ENCODE data around the gene TBL1XR1. TPM values are rescaled to one million over a fixed set of nuclear protein-coding genes. Genes with fewer than 3 reads are reported as not detected.

TBL1XR1 gene
- total RNA-seq, 1 experiment from 2014 or later, result 175 TPM

GRCh38 chr3:177224414-177224813, 27.1 kb upstream of the TBL1XR1 start:
- H3T11ph ChIP-seq (ENCODE audit: low read length), result no peak overlapping the region
- no peak overlapping the region for H2BK120ac ChIP-seq (ENCODE audit: low read depth, low read length, poor library complexity, severe bottlenecking)
- H4K8ac ChIP-seq (replicated peaks; ENCODE audit: insufficient read length, low read depth, low read length), result no peak overlapping the region
- no peaks in the 10 kb centered on the region for H4K20me1 ChIP-seq (ENCODE audit: control insufficient read depth, insufficient read depth, insufficient read length)
- H3K18ac ChIP-seq (ENCODE audit: insufficient read length, low read depth, low read length), result no peak overlapping the region
- H3K27me3 Mint-ChIP-seq (ENCODE audit: low read depth), result no peaks in the 10 kb centered on the region
- no peak overlapping the region for H2BK12ac ChIP-seq (ENCODE audit: insufficient read length, low read depth, low read length)
- TF ChIP-seq CTCF (conservative IDR thresholded peaks at IDR 0.05), result no peak
- H3K23ac ChIP-seq (ENCODE audit: insufficient read length, low read depth, low read length), result no peak overlapping the region
- no peak overlapping the region for H3K9ac ChIP-seq (ENCODE audit: extremely low read depth, insufficient read length, low read length)
- no peaks in the 10 kb centered on the region for H3K79me1 ChIP-seq (ENCODE audit: insufficient read depth, low read depth, low read length, poor library complexity, severe bottlenecking)
- no peak overlapping the region for H2AFZ ChIP-seq (ENCODE audit: low read length)
- no peak overlapping the region for H4K5ac ChIP-seq (ENCODE audit: insufficient read length, low read depth, low read length)
- no peak overlapping the region for H3K4me3 Mint-ChIP-seq
- no peak overlapping the region for H3K14ac ChIP-seq (ENCODE audit: insufficient read depth, low read length)
- H3K27ac ChIP-seq (ENCODE audit: insufficient read length, low read depth, low read length), result no peak overlapping the region
- H3K4me2 ChIP-seq (ENCODE audit: insufficient read depth, insufficient read length, low read length), result no peak overlapping the region
- peaks cover 8 to 12% of the 10 kb centered on the region in 2 experiments for H3K9me3 Mint-ChIP-seq
- H3K4me1 ChIP-seq (ENCODE audit: insufficient read depth, low read length), result no peaks in the 10 kb centered on the region
- no peak overlapping the region for H2BK15ac ChIP-seq (ENCODE audit: low read depth, low read length)
- H3K27me3 ChIP-seq (ENCODE audit: insufficient read depth, low read length), result no peaks in the 10 kb centered on the region
- H2BK20ac ChIP-seq (ENCODE audit: low read depth, low read length, poor library complexity, severe bottlenecking), result no peak overlapping the region
- no peaks in the 10 kb centered on the region for H3K23me2 ChIP-seq (ENCODE audit: insufficient read length, low read depth, low read length, poor library complexity, severe bottlenecking)
- H3K56ac ChIP-seq (ENCODE audit: insufficient read length, low read depth, low read length), result no peak overlapping the region
- no peak overlapping the region for H3K4ac ChIP-seq (ENCODE audit: low read depth, low read length)
- no peak overlapping the region for H4K91ac ChIP-seq (ENCODE audit: insufficient read length, low read depth, low read length)
- H2AK5ac ChIP-seq (ENCODE audit: insufficient read length, low read length), result no peak overlapping the region
- no peak for DNase-seq
- H3K9me3 ChIP-seq (ENCODE audit: control insufficient read depth, low read depth, low read length), result no peaks in the 10 kb centered on the region
- no peak overlapping the region for H2BK5ac ChIP-seq (ENCODE audit: insufficient read length, low read length)
- H3K36me3 Mint-ChIP-seq (ENCODE audit: insufficient read depth in 1 of 3, low read depth in 3 of 3), result peaks cover 7 to 12% (median 9%) of the 10 kb centered on the region in 3 experiments
- H3K79me2 ChIP-seq (ENCODE audit: insufficient read depth, low read length), result no peaks in the 10 kb centered on the region
- no peak overlapping the region for H3K27ac Mint-ChIP-seq
- peaks cover 0 to 3% of the 10 kb centered on the region in 2 experiments; a peak in 1 of 4 replicates for H3K4me1 Mint-ChIP-seq

Measured in H9 (cell line).